Sigmoid colon (tissue), 7 donors: ENCODE measurements around the gene RIMBP3C. TPM values are rescaled to one million over a fixed set of nuclear protein-coding genes. Genes with fewer than 3 reads are reported as not detected.
"Not testable (repeated sequence)": the region's sequence is repeated elsewhere in the genome, so short reads cannot be mapped to it uniquely, and the experiment has no call there.

ENCODE experiments used
- DNase-seq: peaks from one replicate; pipeline ENCODE4 v3.0.0-alpha.2; 2019
- H3K27ac ChIP-seq, 4 donors: fragments of 200-600 bp; sonication (generic); one replicate each; pipeline ENCODE4 v1.5.1; 2016 to 2019; ENCODE audit warnings: mild to moderate bottlenecking in 1 of 4
- H3K27me3 ChIP-seq, 3 donors: fragments of 200-600 bp; sonication (generic); one replicate each; pipeline ENCODE4 v1.5.1; 2019; ENCODE audit warnings: mild to moderate bottlenecking in 1 of 3
- H3K36me3 ChIP-seq, 4 donors: fragments of 200-600 bp; sonication (generic); one replicate each; pipeline ENCODE4 v1.5.1; 2016 to 2019
- H3K4me1 ChIP-seq, 4 donors: fragments of 200-600 bp; sonication (generic); one replicate each; pipeline ENCODE4 v1.5.1; 2017 to 2019
- H3K4me3 ChIP-seq, 4 donors: fragments of 200-600 bp; sonication (generic); one replicate each; pipeline ENCODE4 v1.5.1; 2017 to 2019; ENCODE audit warnings: mild to moderate bottlenecking in 2 of 4, moderate library complexity in 1 of 4
- H3K9me3 ChIP-seq, 4 donors: fragments of 200-600 bp in 3 of 4; sonication (generic) in 3 of 4; one replicate each; pipeline versions ENCODE4 v1.5.1 to v1.6.1; 2013 to 2019
- CTCF ChIP-seq, 4 experiments: fragments of 450-650 bp in 3 of 4; fragments of 200-600 bp in 1 of 4; IDR thresholded peaks; one replicate each; pipeline ENCODE4 v1.5.1; 2016 to 2019; ENCODE audit warnings: antibody characterized with exemption in 4 of 4, mild to moderate bottlenecking in 3 of 4, moderate library complexity in 2 of 4
- EP300 ChIP-seq, 4 donors: sonication (generic); formaldehyde crosslinking; IDR thresholded peaks; one replicate each; pipeline ENCODE4 v1.6.1; 2017; ENCODE audit warnings: antibody characterized with exemption in 4 of 4
- POLR2A ChIP-seq, 2 donors: fragments of 450-650 bp; IDR thresholded peaks; one replicate each; pipeline ENCODE4 v1.6.1; 2016; ENCODE audit warnings: antibody characterized with exemption in 2 of 2, mild to moderate bottlenecking in 2 of 2, moderate library complexity in 2 of 2
- POLR2AphosphoS5 ChIP-seq, 4 donors: sonication (generic); formaldehyde crosslinking; IDR thresholded peaks; one replicate each; pipeline ENCODE4 v1.6.1; 2017; ENCODE audit warnings: antibody characterized with exemption in 4 of 4
- WGBS, 2 donors: extraction: QIAGEN DNeasy Blood & Tissue Kit; methylation state at CpG; one replicate each; pipeline ENCODE4 v1.1.7; 2013; 5-methylcytosine and 5-hydroxymethylcytosine counted together
- intact Hi-C: fragments of 100-400 bp; cut with DNase I; formaldehyde crosslinking; loops from one replicate; pipeline ENCODE4 v1.15.1; 2023
- polyA plus RNA-seq, 3 donors: library from polyadenylated mRNA; stranded (reverse); fragments of 200-250 nt; gene quantifications; one replicate each; pipeline ENCODE4 v1.2.3, GENCODE V29; 2013
- total RNA-seq, 4 donors: library from RNA; depleted of rRNA; stranded (reverse); fragments of >200 nt; gene quantifications; one replicate each; pipeline ENCODE4 v1.1.0, GENCODE V29; 2016
- donor health status: healthy with polysubstance abuse.
- donor health status: Bipolar disorder and iron deficiency.
- donor health status: healthy.

RIMBP3C gene
- total RNA-seq (under 1 TPM in 1 of 4 donors, not detected in 3; 0.14 TPM), polyA plus RNA-seq (under 1 TPM in 1 of 3 donors, not detected in 2; 0.10 TPM)

GRCh38 chr22:21551361-21551760 is at the start of gene RIMBP3C:
Gene RIMBP3C, minus strand, starts transcription at chr22:21551461. Its CDS starts 485 bp downstream, at chr22:21550976.
- H3K36me3 ChIP-seq, H3K27ac ChIP-seq, H3K9me3 ChIP-seq, H3K27me3 ChIP-seq, intact Hi-C loops, H3K4me1 ChIP-seq, H3K4me3 ChIP-seq, DNase-seq: not testable (repeated sequence)
- WGBS, 2 donors: no CpG with 5 or more reads among the region's 4 CpGs

- intact Hi-C loops: no loop called here
- Histone ChIP-seq H3K27me3 (no peaks in the 10 kb centered on the region), H3K36me3 (peaks cover 0 to 32% (median 3%) of the 10 kb centered on the region in 4 donors), H3K4me3 (no peak overlapping the region), H3K4me1 (peaks cover 0 to 7% (median 3%) of the 10 kb centered on the region in 4 donors), H3K9me3 (no peaks in the 10 kb centered on the region), H3K27ac (no peak overlapping the region)
- no peak for DNase-seq
- TF ChIP-seq EP300 (IDR thresholded peaks at IDR 0.05): no peak
- no peak for TF ChIP-seq POLR2A (IDR thresholded peaks at IDR 0.05)
- no peak for TF ChIP-seq CTCF (IDR thresholded peaks at IDR 0.05)
- TF ChIP-seq POLR2AphosphoS5 (IDR thresholded peaks at IDR 0.05): no peak
- 86 to 87% methylated on average over 6 of the region's 6 CpGs for WGBS, 2 donors
Measured at GRCh38 chr22:21599053-21599893, 48.0 kb upstream of the RIMBP3C start.

DNA sequence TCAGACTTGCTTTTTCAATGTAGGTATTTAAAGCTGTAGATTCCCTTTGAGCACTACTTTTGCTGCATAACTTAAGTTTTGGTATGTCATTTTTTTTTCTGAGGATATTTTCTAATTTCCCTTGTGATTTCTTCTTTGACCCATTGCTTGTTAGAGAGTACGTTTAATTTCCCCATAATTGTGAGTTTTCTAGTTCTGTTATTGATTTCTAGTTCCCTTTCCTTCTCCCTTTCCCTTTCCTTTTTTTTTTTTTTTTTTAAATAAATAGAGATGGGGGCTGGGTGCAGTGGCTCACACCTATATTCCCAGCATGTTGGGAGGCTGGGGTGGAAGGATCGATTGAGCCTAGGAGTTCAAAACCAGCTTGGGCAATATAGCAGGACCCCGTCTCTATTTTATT is 47.0 kb upstream of the RIMBP3C start:
- intact Hi-C loops: no loop called here
- no peaks in the 10 kb centered on the region for H3K9me3 ChIP-seq

GRCh38 chr22:21596356-21597135 is 45.3 kb upstream of the RIMBP3C start:
- Histone ChIP-seq H3K36me3 (peaks cover 5 to 51% (median 18%) of the 10 kb centered on the region in 4 donors), H3K4me1 (peaks cover 0 to 25% (median 15%) of the 10 kb centered on the region in 4 donors)
- DNase-seq, H3K4me3 ChIP-seq, H3K27me3 ChIP-seq, intact Hi-C loops, H3K27ac ChIP-seq, H3K9me3 ChIP-seq: not testable (repeated sequence)
- WGBS, 2 donors: 95 to 96% methylated on average over 13 of the region's 13 CpGs

More for the DNA sequence above, 47.0 kb upstream of the RIMBP3C start:
- peaks cover 0 to 15% (median 3%) of the 10 kb centered on the region in 4 donors for H3K4me1 ChIP-seq
- H3K36me3 ChIP-seq: peaks cover 4 to 42% (median 12%) of the 10 kb centered on the region in 4 donors
- no peak overlapping the region for H3K27ac ChIP-seq
- no peak for DNase-seq
- H3K27me3 ChIP-seq: no peaks in the 10 kb centered on the region
- WGBS, 2 donors: 91% methylated on average over 3 of the region's 3 CpGs
- H3K4me3 ChIP-seq: no peak overlapping the region
- TF ChIP-seq POLR2AphosphoS5 (IDR thresholded peaks at IDR 0.05): no peak

- peaks cover 0 to 40% (median 26%) of the 10 kb centered on the region in 4 donors for H3K4me1 ChIP-seq
- no peak for TF ChIP-seq EP300 (IDR thresholded peaks at IDR 0.05)
- TF ChIP-seq CTCF (IDR thresholded peaks at IDR 0.05): no peak
- DNase-seq: no peak
- no peak overlapping the region for H3K27ac ChIP-seq
- H3K27me3 ChIP-seq: no peaks in the 10 kb centered on the region
- H3K36me3 ChIP-seq: peaks cover 5 to 51% (median 18%) of the 10 kb centered on the region in 4 donors
- H3K4me3 ChIP-seq: no peak overlapping the region
- intact Hi-C loops: no loop called here
- H3K9me3 ChIP-seq: no peaks in the 10 kb centered on the region
- WGBS, 2 donors: 88 to 91% methylated on average over 5 of the region's 5 CpGs
Measured at GRCh38 chr22:21594865-21595452, 43.7 kb upstream of the RIMBP3C start.
